Ecto neural progenitor cell (in vitro differentiated cells): ENCODE data around the gene MLXIPL.
"Not testable (repeated sequence)": the region's sequence is repeated elsewhere in the genome, so short reads cannot be mapped to it uniquely, and the experiment has no call there.

ENCODE experiments used
- DNase-seq: peaks from one replicate; pipeline ENCODE4 v3.0.0-alpha.2; 2018; ENCODE audit warnings: low spot score

The MLXIPL gene

DNA sequence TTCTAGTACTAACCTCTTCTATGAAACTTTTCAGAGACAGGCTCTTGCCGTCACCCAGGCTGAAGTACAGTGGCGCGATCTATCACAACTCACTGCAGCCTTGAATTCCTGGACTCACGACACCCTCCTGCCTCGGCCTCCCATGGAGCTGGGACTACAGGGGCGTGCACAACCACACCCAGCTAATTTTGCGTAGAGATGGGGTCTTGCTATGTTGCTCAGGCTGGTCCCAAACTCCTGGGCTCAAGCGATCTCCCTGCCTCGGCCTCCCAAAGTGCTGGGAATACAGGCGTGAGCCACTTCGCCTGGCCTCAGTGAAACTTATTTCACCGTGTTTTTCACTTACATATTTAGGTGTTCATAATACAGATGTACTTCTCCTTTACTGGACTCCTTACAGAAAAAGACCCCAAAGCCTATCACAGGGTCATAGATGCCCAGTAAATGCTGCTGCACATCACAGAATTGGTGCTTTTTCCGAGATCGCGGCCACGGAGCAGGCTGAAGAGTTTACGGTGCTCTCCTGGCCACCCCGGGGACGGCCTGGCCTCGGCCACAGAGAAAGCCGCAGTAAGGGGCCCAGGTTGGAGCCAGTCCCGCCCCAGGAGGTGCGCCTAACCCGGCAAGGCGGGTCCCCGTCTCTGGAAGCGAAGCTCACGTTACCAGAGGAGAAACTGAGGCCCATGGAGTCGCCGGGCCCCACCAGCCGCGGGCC, 46.5 kb downstream of the MLXIPL start:
- DNase-seq, result no peak

DNA sequence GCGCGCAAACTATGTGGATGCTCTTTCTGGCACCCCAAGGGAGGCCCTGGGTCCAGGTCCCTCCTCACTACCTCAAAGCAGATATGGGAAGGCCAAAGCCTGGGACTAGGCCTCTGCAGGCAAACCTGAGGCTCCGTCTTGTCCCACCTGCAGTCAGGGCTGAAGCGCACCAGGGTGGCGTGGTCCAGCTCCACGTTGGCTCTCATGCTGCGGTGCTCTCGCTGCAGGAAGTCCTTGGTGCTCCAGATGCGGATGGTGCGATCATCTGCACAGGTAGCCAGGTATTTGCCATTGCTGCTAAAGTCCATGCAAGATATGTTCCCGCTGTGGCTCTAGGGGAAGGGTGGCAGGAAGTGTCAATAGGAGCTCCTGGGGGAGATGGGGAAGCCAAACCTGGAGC, 50.5 kb downstream of the MLXIPL start:
- no peak for DNase-seq

DNA sequence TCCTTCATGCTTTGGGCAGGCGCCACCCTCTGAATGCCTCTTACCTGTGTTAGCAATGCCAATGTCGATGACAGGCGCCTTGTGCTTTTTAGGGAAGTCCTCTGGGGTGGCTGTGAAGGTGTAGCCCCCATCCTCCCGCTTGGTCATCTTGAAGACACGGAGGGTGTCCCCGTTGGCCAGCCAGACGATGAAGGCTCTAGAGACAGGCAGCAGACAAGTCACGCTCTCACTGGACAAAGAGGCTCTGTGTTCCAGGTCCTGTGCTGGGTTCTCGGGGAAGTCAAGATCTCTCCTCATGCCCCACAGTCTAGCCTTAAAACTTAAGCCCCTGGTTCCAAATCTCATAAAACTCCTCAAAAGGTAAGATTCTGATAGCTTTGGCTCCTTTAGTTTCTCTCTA, 51.0 kb downstream of the MLXIPL start:
- DNase-seq, result no peak

DNA sequence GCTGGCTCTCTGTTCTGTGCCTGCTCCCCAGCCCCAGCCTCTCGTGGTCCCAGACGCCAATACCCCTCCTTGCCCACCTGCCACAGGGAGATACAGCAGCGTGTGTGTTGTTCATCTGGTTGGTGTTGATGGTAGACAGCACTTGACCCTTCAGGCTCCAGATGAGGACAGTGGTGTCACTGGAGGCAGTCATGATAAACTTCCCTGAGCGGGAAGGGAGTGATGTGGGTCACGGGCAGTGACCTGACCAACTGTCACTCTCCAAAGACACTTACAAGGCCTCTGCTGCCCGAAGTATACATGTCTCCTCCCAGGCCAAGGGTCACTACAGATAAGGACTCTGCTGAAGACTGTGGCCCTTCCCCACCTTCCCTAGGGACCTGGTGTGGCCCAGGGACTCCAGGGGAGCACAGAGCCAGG, 51.5 kb downstream of the MLXIPL start:
- no peak for DNase-seq

DNA sequence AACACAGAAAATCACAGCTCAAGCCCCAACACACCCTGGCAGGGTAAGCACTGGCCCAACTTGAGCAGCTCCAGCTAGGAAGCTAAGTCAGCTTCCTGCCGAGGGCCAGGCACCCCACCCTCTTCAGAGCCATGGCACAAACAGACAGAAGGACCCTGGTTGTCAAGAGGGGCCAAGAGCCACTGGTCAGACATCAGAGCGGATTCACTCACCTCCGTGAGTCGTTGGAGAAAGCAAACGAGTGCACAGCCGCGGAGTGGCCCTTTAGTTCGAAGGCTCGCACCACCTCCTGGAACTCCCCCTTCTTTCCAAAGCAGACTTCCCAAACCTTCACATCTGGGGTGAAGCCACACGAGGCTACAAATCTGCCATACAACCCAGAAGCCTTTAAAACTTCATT, 53.3 kb downstream of the MLXIPL start:
- no peak for DNase-seq

DNA sequence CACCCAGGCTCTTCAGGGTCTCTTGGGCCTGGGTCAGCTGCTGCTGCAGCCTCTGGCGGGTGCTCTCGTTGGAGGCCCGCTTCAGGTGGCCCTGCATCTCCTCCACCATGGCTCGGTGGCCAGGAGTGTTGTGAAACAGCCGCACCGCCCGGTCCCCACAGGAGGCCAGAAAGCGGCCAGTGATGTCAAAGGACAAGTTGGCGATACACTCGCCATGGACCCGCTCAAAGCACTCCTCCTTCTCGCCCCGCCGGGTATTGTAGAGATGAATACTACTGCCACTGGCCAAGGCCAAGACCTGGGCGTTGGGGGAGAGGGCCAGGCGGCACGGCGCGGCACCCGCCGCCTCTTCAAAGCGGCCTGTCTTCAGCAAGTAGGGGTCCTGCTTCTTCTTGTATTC, 53.8 kb downstream of the MLXIPL start:
- no peak for DNase-seq

DNA sequence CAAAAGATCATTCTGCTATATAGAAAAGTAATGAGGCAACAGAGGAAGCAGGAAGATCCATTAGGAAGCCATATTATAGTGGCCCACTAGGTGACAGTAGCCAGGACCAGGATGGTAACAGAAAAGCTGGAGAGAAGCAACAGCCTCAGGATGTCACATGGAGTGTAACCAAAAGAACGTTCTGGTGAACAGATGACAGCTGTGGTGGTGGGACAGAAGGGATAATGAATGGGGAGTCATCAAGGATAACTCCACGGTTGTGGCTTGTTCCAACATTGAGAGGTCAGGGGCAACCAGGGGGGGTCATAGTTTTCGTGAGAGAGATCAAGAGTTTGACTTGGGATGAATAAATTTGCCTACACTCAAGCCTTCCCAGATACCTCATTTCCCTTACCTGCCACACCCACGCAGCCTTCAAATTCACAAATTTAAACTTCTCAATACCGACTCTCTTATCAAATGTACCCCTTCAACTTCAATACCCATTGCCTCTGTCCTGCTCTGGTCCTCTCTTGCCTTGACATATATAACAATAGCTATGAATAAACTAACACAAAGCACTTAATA, 55.2 kb downstream of the MLXIPL start:
- no peak for DNase-seq

DNA sequence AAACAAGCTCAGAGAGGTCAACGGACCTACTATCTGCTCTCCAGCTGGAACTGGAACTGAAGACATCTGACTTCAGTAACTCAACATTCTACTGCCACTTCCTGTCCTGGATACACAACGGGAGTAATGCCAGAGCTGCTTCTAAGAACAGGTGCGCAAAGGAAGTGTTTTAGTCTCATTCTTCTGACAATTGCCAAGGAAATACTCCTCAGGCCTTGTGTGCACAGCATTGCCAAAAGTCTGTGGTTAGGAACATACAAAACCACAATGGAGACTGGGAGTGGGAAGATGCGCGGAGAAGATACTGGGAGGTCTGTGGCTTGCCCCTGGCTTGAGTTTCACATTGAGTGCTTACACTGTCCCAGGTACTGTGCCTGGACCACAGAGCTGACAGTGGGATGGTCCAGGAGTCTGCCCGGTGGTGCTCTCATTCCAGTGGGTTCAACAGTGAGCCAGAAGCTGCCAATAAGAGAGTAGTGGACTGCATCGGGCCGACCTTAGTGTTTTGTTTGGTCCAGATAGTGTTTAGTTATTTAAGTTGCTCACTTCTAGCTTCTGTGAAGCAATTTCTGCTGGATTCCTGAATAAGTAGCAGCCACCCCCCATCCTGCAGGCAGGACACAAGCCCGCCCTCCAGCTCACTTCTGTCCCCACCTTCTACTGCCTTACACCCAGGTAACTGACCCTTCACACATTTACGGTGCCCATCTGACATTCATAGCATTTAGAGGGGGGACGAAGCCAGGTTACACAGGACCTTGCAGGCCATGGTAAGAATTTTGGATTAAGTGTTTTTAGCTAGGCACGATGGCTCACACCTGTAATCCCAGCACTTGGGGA, 56.3 kb downstream of the MLXIPL start:
- DNase-seq, result no peak

DNA sequence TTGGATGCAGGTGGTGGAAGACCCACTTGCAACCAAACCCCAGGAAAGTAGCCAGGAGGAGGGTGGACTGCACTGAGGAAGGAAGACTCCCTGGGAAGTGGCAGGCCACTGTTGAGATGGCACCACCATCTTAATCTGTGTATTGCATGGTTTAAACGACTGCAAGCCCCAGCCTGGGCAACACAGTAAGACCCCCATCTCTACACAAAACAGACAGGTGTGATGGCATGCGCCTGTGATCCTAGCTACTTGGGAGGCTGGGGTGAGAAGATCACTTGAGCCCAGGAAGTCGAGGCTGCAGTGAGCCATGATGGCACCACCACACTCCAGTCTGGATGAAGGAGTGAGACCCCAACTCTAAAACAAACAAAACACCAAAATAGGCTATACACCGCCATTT, 57.2 kb downstream of the MLXIPL start:
- DNase-seq, result no peak

DNA sequence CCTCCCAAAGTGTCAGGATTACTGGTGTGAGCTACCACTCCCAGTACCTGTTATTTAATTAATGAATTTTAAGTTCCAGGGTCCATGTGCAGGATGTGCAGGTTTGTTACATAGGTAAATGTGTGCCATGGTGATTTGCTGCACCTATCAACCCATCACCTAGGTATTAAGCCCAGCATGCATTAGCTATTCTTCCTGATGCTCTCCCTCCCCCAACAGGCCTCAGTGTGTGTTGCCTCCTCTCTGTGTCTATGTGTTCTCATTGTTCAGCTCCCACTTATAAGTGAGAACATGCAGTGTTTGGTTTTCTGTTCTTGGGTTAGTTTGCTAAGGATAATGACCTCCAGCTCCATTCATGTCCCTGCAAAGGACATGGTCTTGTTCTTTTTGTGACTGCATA, 57.9 kb downstream of the MLXIPL start:
- DNase-seq, result not testable (repeated sequence)

DNA sequence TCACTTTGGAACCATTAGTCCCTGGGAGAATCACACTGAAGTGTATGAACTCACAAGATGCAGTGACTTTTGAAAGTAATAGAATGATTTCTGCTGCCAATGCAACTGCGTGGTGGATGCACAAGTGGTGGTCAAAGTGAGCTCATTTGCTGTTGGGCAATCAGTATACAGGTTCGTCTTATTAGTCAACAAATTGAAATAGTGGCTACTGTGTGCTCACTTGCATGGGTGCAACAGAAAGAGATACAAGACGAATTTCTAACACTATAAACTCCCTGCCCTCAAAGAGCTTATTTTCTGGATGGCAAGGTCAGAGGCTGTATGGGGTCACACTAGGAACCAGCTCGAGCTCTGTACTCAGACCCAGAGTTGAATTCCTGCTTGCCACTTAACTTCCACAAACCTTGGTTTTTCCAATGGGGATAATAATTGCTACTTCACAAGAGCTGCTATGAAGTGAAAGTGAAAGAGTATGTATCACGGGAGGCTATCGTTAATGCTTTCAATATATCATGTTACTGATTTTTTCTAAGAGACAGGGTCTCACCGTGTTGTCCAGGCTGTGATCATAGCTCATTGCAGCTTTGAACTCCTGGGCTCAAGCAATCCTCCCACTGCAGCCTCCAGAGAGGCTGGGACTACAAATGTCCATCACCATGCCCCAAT, 58.5 kb downstream of the MLXIPL start:
- no peak for DNase-seq

DNA sequence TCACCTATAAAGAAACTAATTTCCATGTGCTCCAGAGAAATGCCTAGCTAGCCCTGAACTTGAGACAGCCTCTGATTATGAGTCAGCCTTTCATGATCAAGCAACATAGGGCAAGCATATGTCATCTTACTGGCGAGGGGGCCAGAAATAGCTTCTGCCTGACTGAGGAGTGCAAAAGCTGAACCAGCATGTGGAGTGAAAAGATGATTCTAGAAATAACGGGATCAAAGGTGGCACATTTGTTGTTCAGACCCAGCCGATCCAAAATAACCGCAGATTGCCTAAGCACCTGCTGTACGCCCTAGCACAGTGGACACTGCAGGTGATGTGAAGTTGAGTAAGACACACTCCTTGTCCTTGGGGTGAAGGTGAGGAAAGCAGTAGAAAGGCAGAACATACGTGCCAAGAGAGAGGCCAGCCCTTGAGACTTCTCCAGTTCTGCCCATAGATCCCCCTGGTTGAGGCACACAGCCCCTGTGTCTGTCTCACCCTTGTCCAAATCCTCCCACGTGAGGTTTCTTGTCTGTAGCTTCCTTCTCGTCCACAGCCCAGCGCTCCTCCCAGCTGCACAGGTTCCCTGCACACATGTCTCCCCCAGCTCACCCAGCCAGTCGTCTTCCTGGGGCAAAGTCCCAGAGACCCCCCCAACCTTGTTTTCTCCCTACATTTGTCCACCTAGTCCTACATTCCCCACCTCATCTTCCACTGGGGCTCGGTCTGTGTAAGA, 64.0 kb downstream of the MLXIPL start:
- DNase-seq, result no peak

DNA sequence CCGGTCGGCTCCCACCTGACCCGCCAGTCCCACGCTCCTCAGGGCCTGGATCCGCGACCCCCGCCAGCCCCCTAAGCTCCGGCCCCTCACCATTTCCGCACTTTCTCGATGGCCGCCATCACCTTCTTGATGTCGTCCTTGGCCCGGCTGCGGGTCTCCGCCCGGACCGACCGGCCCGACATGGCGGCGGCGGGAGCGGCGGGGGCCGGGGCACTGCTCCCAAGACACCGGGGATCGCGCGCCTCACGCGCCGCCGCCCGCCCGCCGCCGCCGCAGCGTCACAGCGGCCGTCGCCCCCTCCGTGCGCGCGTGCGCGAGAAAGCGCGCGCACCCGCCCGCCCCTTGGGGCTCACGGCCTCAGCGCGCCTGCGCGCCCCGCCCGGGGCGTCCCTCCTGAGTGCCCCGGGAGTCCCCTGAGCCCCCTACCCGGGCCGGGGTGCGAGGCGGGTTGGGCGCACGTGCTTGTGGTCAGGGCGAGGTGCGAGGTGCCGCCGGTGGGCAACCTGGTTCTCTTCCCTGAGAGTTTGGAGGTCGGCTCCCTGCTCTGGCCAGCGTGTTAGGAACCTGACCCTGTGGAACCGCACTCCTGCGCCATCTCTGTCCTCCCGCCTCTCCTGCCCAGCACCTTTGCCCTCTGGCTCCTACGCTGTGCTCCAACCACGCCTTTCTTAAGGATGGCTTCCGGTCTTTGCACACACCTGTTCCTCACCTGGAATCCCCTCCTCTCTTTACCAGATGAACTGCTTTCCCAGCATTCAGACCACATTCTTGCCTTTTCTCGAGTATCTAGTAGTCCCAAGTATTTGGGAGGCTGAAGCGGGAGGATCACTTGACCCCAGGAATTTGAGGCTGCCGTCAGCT, 66.7 kb downstream of the MLXIPL start, which contains the start of gene BCL7B:
Gene BCL7B (minus strand): TSS at position 294 of the 861 bp plus-strand sequence. CDS start 112 bp downstream, at position 182.
- DNase-seq, result peak; percentile 82

DNA sequence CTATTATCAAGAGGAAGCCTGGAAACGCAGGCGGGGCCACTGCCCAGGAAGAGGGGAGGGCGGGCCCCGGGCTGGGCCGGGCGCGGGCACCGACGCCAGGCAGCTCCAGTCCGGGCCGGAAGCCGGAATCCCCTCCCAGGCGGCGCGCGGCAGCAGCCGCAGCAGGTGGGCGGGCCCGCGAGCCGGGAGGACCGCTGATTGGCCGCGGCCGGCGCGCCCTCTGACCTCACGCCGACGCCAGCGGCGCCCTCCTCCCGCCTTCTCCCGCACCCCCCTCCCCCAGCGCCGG, 67.3 kb downstream of the MLXIPL start:
- peak; percentile 96 for DNase-seq

DNA sequence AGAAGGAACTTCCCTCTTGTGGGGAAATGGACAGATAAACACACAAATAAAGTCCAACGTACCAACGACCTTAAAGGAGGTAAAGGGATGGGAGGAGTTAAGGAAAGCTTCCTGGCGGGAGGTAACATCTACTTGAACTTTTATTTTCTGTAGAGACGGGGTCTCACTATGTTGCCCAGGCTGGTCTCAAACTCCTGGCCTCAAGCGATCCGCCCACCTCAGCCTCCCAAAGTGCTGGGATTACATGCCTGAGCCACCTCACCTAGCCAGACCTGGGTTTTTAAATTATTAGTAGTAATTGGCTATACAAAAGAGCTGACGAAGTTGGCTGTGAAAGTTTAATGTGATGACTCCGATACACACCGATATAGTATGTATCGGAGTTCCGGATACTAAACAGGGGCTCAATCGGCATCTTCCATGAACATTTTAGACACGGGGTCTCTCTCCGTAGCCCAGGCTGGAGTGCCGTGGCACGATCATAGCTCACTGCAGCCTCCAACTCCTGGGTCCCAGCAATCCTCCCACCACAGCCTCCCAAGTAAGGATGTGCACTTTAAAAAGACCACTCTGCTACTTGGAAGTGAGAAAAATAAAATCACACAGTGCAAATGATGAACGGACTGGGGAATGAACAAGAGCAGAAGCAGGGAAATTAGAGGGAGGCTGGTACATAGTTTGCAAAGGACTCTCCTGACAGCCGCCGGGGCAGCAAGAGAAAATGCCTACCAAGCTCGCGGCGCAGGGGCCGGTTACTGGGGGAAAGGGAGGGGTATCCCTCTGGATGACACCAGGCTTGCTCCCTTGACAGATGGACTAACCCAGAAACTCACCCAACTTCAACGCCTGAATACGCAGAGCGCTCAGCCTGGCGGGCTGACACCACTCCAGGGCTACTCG, 67.9 kb downstream of the MLXIPL start:
- no peak for DNase-seq

DNA sequence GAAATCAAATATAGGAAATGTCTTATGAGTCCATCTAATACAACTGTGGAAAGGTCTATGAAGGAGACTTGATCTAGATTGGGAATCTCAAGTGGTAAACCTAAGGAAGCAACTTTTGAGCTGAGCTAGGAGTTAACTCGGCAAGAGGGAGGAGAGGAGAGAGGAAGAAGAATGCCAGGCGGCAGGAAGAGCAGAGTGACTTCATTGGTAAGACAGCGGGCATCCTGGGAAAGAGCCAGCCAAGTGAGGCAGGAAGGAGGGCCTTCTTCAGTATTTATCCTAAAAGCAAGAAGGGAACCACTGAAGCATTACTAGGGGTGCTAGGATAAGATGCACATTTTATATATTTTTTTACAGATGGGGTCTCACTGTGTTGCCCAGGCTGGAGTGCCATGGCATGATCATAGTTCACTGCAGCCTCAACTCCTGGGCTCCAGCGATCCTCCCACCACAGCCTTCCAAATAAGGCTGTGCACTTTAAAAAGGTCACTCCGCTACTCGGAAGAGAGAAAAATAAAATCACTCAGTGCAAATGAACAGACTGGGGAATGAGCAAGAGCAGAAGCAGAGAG, 68.8 kb downstream of the MLXIPL start:
- DNase-seq, result no peak

DNA sequence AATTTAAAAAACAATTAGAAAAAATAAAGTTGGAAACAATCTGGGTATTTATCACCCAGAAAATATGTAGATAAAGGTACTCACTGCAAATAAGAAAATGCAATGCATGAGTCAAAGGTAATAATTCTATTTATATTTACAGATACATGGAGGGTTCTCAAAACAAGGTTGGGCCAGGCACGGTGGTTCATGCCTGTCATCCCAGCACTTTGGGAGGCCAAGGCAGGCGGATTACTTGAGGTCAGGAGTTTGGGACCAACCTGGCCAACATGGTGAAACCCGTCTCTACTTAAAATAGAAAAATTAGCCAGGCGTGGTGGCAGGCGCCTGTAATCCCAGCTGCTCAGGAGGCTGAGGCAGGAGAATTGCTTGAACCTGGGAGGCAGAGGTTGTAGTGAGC, 74.2 kb downstream of the MLXIPL start:
- not testable (repeated sequence) for DNase-seq

DNA sequence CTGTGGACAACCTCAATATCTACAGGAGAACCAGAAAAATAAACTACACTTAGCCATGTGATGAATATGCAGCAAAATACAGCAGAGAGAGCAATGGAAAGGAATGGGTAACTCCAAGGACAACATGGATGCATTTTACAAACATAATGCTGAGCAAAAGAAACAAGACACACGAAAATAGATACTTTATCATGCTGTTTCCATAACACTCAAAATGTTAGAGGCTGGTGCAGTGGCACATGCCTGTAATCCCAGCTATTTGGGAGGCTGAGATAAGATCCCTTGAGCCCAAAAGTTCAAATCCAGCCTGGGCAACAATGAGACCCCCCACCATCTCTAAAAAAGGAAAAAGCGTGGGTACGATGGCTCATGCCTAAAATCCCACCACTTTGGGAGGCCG, 75.1 kb downstream of the MLXIPL start:
- DNase-seq, result no peak

DNA sequence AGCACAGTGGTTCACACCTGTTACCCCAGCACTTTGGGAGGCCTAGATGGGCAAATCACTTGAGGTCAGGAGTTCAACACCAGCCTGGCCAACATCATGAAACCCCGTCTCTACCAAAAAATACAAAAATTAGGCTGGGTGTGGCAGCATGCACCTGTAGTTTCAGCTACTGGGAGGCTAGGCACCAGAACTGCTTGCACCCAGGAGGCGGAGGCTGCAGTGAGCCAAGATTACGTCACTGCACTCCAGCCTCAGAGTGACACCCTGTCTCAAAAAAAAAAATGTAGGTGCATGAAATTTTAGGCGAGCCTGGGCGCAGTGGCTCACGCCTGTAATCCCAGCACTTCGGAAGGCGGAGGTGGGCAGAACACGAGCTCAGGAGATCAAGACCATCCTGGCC, 76.5 kb downstream of the MLXIPL start:
- no peak for DNase-seq

DNA sequence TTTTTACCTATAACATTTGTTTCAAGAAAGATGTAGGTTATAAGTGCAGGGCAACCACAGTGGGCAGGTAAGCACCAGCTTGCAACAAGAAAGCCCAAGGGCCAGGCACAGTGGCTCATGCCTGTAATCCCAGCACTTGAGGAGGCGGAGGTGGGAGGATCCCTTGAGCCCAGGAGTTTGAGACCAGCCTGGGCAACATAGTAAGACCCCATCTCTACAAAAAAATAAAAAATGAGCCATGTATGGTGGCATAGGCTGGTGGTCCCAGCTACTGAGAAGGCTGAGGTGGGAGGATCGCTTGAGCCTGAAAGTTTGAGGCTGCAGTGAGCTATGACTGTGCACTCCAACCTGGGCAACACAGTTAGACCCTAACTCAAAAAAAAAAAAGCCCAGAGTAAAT, 79.6 kb downstream of the MLXIPL start:
- DNase-seq, result no peak
